ENCODE results near the gene SRA1.

Gene SRA1

GRCh38 chr5:140570058-140570457 lies 12.8 kb upstream of the SRA1 start:
- no peak for DNase-seq

- DNase-seq = no peak
Measured at GRCh38 chr5:140569197-140569596, 11.9 kb upstream of the SRA1 start.

DNA sequence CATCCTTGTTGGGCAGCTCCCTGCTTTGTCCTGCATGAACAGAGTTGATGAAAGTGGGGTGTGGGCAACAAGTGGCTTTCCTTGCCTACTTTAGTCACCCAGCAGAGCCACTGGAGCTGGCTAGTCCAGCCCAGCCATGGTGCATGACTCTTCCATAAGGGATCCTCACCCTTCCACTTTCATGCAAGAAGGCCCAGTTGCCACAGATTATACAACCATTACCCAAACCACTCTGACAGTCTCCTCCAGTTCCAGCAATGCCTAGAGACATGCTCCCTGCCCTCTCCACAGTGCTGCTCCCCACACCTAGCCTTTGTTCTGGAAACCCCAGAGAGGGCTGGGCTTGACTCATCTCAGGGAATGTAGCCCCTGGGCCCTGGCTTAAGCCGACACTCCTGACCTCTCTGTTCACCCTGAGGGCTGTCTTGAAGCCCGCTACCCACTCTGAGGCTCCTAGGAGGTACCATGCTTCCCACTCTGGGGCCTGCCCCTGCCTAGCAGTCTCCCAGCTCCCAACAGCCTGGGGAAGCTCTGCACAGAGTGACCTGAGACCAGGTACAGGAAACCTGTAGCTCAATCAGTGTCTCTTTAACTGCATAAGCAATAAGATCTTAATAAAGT lies 11.3 kb upstream of the SRA1 start:
- no peak for DNase-seq

DNA sequence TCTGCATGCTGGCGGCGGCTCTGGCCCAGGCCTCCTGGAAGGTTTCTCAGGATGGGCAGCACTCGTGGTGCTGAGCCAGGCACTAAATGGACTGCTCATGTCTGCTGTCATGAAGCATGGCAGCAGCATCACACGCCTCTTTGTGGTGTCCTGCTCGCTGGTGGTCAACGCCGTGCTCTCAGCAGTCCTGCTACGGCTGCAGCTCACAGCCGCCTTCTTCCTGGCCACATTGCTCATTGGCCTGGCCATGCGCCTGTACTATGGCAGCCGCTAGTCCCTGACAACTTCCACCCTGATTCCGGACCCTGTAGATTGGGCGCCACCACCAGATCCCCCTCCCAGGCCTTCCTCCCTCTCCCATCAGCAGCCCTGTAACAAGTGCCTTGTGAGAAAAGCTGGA lies 10.6 kb upstream of the SRA1 start:
- no peak for DNase-seq

DNA sequence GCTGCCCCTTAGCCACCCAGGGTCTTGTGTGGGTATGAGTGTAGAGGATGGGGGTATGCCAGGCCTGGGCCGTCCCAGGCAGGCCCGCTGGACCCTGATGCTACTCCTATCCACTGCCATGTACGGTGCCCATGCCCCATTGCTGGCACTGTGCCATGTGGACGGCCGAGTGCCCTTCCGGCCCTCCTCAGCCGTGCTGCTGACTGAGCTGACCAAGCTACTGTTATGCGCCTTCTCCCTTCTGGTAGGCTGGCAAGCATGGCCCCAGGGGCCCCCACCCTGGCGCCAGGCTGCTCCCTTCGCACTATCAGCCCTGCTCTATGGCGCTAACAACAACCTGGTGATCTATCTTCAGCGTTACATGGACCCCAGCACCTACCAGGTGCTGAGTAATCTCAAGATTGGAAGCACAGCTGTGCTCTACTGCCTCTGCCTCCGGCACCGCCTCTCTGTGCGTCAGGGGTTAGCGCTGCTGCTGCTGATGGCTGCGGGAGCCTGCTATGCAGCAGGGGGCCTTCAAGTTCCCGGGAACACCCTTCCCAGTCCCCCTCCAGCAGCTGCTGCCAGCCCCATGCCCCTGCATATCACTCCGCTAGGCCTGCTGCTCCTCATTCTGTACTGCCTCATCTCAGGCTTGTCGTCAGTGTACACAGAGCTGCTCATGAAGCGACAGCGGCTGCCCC lies 10.0 kb upstream of the SRA1 start:
- no peak for DNase-seq

GRCh38 chr5:140566665-140567064 lies 9.4 kb upstream of the SRA1 start:
- DNase-seq = no peak

GRCh38 chr5:140565780-140566095 lies 8.5 kb upstream of the SRA1 start:
- no peak for DNase-seq

DNA sequence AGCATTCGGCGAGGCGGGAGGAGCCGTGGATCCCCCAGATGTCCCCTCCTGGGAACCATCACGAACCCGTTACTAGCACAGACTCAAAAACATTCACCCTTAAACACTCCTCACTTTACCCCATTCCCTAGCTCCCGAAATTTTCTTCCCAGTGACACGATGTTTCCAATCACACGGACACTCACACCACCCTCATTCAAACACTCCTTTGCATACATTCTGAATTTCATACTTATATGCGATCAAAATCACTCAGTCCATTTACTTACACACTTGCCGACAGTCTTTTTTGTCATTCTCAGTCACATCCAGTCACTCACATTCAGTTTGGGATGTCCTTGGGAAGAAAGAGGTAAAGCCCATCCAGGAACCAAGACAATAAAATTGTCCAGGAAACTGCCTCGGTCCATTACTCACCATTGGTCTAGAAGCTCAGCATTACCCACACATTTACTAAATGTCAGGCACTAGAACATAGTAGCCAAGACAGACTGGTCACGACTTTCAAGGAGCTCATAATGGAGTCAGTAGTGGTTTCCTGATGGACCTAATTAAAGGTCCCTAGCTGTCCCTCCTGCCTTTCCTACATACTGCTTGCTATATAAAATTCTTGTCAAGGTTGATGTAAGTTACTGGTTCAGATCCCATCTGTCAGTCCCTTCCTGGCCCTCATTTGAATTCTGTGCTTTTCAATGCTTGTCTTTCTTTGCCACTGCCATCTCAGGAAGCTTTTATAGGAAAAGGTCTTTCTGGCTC lies 7.9 kb upstream of the SRA1 start:
- no peak for DNase-seq

DNA sequence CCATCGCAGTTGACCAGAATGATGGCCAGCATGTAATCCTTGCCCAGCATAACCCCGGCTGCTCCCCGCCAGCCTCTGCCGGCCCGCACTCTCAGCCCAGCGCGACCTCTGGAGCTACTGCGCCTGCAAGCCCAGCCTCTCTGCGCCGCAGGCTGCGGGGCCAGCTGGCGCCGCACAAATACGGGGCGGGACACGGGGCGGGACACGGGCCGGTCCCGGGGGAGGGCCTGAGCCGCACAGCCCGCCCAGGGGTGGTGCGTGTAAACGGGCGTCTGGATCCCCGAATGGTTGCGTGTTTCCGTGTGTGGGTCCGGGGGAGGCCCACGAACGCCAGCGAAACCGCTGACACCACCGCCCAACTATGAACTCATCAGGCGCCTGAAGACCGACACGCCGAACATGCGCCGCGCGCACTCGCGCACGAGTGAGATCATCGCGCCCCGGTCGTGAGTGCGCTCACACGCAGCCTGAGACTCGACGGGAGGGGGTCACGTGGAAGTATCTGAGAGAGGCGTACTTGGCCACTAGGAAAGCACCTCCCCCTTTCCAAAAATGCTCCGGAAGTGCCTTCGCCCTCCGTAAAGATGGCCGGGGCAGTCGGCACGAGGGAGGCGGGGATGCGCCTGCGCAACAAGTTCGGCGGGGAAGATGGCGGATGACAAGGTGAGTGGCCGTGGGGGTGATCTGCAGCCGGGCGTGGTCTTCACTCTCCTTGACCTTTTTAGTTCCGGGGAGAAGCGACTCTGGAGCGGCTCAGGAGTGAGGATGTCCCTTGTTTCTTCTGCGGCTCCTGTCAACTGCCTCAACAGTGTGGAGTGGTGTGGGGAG lies 7.1 kb upstream of the SRA1 start, which contains the start of the genes APBB3 and SLC35A4:
TSS of gene APBB3 (minus strand) at position 403 of the 828 bp plus-strand sequence. CDS start at position 50, 353 bp downstream.
TSS of gene SLC35A4 (plus strand) at position 633 of the 828 bp plus-strand sequence. CDS start 2,342 bp downstream, outside the sequence.
- peak; percentile 86 to 90 for DNase-seq

DNA sequence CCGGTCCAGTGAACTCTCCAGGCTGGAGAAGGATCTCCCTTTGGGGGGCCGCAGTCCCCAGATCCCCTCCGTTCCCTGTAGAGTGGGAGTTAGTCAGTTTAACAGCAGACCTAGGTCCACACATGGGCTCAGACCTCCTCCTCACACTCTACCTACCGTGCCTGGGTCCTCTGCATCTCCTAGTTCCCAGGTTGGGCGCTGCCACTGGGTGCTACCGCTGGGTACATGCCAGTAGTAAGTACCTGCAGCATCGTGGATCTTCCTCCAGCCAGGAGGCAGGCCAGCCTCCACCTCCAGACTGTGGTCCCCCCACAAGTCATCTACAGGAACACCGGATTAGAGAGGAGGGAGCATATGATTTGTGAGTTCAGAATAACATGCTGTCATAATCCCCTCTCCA lies 6.3 kb upstream of the SRA1 start:
- DNase-seq = no peak

GRCh38 chr5:140561753-140562523 lies 4.7 kb upstream of the SRA1 start:
- no peak for DNase-seq

- DNase-seq = no peak
Measured at GRCh38 chr5:140560227-140560626, 3.0 kb upstream of the SRA1 start.

- no peak for DNase-seq
Measured at GRCh38 chr5:140558542-140558941, 1.3 kb upstream of the SRA1 start.

GRCh38 chr5:140557965-140558364 lies 692 bp upstream of the SRA1 start:
- DNase-seq = no peak

GRCh38 chr5:140556438-140556837 lies 835 bp downstream of the SRA1 start:
- no peak for DNase-seq

- no peak for DNase-seq
Measured at GRCh38 chr5:140555747-140556312, 1.4 kb downstream of the SRA1 start.

GRCh38 chr5:140554454-140554853 lies 2.8 kb downstream of the SRA1 start:
- DNase-seq = no peak

DNA sequence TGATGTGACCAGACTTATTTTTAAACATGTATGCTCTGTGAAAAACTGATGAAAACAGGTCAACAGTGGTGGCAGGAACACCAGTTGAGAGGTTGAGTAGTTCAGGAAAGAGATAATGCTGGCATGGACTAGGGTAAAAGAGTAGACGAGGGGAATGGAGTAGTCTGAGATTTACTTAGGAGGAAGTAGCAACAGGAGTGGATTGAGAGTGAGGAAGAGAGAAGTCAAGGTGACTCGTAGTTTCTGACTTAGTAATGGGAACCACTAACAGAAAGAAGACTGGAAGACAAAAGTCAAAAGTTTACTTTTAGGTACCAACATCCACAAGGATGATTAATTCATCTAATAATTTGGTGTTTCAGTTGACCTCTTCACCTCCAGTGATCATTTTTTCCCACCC lies 3.6 kb downstream of the SRA1 start:
- no peak for DNase-seq

GRCh38 chr5:140551872-140552271 lies 5.4 kb downstream of the SRA1 start:
- no peak for DNase-seq

DNA sequence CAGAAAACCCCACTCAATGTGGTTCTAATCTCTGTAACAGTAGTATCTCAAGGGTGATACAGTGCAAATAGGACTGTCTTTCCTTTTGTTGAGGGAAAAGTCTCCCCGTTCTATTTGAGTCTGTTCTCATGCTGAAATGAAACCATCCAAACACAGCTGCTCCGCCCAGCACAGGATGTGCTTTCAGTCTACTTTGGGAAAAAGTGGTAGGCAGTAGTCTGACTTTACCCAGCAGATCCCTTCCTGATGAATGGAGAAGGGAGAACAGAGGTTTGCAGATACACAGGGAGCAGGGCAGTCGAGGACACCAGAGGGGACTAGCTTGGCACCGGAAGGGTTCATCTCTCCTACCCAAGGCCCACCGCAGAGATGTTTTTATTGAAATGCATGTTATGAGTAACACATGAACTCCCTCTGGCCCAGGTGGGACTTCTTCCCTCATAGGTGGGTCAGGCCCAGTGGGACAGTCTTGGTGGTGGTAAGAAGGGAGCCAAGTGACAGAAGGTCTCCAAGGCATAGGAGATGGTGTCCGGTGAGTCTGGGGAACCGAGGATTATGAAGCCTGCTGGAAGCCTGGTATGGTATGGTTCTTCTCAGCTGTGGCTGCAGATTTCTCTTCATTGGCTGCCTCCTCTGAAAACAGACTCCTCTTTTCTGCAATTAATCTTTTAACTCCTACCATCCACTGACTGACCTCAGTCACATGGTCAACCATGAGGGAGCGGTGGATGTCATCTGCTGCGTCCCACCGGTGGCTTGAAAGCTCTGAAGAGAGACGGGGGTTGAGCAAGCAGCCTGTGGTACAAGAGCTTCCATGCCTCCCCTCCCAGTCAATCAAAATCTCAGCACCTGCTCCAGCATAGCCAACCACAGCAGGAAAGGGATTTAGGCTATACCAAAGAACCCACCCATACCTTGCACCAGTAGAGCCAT lies 6.9 kb downstream of the SRA1 start:
- no peak for DNase-seq

Measured in stimulated activated CD4-positive, alpha-beta T cell treated with anti-CD3 and anti-CD28 coated beads, Interleukin-2, amount 100 ng/mL, for 48 hours (primary cell).